Activated naive CD4-positive, alpha-beta T cell treated with Interleukin-2 at 50 U/mL for 16 hours (primary cell): ENCODE measurements around the gene ZNF548.

ENCODE experiments used
- DNase-seq: peaks from one replicate; pipeline ENCODE4 v3.0.0-alpha.2; 2020

The ZNF548 gene

GRCh38 chr19:57403737-57404563, 14.3 kb downstream of the ZNF548 start:
- no peak for DNase-seq

GRCh38 chr19:57406516-57407123, 17.0 kb downstream of the ZNF548 start:
- peak; percentile 73 for DNase-seq

DNA sequence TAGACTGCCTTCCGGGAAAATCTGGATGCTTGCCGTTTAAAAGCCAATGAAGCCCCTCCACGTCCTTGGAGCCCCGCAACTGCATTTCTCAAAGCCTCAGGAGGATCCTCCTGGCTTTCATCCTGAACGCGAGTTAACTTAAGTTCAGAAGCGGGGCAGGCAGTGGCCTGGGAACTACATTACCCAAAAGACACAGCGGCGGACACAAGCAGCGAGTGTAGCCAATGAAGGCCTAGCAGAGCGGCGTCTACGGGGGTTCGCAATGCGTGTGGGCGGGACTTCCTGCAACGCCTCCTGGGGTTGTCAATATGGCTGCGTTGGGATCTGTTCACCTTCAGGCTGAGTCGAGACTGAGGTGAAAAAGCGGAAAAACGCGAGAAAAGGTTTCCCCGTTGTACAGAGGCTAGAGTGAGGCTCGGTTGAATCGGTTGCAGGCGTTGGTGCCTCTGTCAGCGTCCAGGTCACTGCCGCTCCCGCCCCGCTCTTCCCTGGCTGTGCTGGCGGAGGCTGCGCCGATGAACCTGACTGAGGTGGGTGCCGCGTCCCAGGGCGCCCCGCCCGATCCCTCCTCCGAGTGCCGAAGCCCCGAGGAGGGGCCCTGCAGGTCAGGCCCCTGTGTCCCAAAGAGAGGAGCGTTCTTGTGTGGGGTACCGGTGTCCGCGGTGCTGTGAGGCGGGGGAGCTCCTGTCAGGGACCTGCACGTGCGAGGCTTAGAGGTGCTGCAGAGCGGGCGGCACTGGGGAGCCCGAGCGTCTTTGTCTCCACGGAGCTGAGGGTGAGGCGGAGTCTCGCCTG, 21.4 kb downstream of the ZNF548 start, which contains the start of gene ZNF17:
Gene ZNF17, plus strand, starts transcription at position 285 of the 795 bp plus-strand sequence. CDS start 2,455 bp downstream, outside the sequence.
- peak; percentile 94 for DNase-seq

DNA sequence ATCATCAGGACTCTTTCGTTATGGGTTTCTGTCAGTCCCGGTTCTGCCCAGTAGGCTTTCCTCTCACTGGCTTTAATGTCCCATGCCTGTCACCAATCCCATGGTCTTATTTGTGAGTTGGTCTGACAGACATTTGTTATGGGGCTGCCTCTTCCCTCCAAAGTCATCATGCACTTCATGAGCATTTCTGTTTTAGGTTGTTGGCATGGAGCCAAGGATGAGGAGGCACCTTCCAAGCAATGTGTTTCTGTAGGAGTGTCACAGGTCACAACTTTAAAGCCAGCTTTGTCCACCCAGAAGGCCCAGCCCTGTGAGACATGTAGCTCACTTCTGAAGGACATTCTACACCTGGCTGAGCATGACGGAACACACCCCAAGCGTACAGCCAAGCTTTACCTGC, 29.8 kb downstream of the ZNF548 start:
- no peak for DNase-seq

DNA sequence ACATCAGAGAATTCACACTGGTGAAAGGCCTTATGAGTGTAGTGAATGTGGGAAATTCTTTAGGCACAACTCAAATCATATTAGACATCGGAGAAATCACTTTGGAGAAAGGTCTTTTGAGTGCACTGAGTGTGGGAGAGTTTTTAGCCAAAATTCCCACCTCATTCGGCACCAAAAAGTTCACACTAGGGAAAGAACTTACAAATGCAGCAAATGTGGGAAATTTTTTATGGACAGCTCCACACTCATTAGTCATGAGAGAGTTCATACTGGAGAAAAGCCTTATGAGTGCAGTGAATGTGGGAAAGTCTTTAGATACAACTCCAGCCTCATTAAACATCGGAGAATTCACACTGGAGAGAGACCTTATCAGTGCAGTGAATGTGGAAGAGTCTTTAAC, 31.4 kb downstream of the ZNF548 start:
- DNase-seq, result no peak

GRCh38 chr19:57434386-57435061, 44.9 kb downstream of the ZNF548 start:
- no peak for DNase-seq

- DNase-seq, result peak; percentile 97
Observed at GRCh38 chr19:57435062-57435978, 45.7 kb downstream of the ZNF548 start, which contains the start of gene ZNF749. TSS of gene ZNF749 (plus strand) at chr19:57435325. CDS start at chr19:57435579, 254 bp downstream.

DNA sequence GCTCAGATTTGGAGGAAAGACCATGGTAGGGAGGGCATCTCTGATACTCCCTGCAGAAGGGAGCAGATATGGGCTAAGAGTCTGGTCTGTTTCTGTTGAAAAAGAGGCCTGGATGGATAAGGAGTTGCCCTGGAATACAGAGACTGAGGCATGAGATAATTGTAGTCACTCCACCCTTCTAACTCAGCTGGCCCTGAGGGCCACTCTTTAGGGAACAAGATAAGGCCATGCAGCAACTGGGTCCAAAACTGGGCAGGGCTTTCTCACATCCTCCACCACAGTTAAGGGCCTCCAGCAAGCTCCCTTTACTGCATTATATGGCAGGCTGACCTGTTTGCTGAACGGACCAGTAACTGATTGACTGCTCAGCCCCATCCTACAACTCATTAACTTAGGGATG, 46.8 kb downstream of the ZNF548 start:
- no peak for DNase-seq

DNA sequence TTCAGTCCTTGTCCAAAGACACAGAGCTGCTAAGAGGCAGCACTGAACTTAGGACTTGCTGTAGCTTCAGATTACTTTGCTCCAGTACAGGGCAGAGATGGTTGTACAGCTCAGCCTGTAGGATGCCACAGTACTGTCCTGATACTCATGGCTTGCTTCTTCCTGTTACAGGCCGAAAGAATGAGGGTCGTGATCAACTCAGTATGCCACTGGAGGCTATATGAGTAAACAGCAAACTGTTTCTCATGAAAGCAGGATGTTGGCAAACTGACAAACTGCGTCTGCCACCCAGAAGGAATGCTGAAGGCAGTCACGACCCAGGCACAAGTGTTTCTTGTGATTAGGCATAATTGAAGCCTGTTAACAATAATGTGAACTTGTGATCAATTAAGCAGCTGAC, 48.3 kb downstream of the ZNF548 start:
- no peak for DNase-seq

- no peak for DNase-seq
Observed at GRCh38 chr19:57438925-57439324, 49.3 kb downstream of the ZNF548 start.

DNA sequence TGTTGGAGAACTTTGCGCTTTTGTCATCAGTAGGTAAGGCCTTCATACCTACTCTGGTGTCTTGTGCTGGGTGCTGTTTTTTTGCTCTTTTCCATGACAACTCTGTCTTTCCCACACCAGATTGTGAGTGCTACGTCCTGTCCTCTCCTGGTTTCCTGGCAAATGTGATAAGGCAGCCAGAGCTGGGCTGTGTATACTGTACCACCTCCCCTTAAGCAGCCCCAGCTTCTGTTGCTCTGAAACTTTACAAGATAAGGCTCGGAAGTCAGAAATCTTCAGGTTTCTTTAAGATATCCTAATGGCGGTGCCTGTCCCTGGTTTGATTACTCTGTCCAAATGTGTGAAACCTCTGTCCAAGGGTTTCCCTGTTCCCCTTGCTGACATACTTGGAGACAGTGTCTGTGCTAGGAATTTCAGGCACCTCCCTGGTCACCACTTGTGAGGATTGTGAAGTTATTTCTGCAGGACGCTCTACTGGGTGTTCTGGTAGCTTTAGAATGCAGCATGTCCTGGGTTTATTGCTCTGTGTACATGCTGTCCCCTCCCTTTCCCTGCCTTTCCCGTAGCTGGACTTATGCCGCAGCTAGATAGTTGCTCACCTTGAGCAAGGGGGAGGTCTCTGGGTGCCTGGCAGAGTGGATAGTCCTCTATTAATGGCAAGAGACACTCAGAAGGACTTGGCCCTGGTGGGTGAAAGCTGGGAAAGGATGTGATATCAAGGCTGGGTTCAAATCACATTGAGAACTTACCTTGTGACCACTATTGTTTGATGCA, 52.5 kb downstream of the ZNF548 start:
- no peak for DNase-seq

DNA sequence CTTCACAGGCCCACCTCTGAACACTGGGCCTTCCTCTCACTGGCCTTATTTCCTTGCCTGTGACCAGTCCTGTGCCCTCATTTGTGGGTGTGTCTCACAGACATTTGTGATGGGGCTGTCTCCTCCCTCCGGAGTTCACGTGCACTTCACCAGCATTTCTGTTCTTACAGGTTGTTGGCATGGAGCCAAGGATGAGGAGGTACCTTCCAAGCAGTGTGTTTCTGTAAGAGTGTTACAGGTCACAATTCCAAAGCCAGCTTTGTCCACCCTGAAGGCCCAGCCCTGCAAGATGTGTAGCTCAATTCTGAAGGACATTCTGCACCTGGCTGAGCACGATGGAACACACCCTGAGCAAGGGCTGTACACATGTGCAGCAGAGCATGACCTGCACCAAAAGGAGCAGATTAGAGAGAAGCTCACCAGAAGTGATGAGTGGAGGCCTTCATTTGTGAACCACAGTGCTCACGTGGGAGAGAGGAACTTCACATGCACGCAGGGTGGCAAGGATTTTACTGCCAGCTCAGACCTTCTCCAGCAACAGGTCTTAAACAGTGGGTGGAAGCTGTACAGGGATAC, 53.6 kb downstream of the ZNF548 start:
- DNase-seq, result no peak

DNA sequence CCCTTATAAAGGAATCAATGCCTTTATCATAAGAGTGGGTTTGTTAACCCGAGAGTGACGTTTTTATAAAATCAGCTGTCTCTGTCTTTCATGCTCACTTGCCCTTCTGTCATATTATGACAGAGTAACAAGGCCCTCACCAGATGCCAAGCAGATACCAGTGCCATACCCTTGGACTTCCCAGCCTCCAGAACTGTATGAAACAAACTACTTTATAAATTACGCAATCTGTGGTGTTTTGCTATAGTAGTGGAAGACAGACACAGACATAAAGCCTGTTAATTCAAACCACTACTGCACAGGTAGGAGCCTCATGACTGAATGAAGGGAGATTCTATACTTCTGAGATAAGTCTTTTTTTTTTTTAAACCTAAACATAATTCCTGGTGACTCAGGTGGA, 62.7 kb downstream of the ZNF548 start:
- no peak for DNase-seq
